Erythroblast (primary cell): Measurements from ENCODE around the gene COX8A.

Source experiments
- GATA1 ChIP-seq: IDR thresholded peaks from 2 replicates; pipeline ENCODE4 v1.6.1; 2011; ENCODE audit warnings: low read depth, mild to moderate bottlenecking, control low read depth, low read length, moderate library complexity
- POLR2A ChIP-seq: IDR thresholded peaks from 2 replicates; pipeline ENCODE4 v1.6.1; 2011; ENCODE audit warnings: mild to moderate bottlenecking, low read length

DNA sequence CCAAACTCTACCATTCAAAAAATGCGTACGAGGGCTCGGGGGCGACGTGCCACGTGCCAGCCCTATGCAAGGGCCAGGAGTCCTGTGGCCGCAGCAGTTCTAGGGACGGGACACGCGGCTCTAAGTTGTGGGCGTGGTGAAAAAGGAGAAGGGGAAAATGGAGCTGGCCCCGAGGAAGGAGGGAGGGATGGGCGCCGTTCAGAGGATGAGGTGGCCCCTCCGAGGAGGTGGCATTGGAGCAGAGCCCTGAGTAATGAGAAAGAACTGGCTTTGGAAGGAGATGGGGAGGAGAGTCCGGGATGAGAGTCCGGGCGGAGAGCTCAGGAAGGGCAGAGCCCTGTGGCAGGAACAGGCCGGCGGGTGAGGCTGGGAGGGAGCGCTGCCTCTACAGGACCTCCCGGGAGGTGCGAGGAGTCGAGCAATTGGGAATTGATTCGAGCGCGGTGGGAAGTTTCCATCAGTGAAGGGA is 32.8 kb downstream of the COX8A start:
- TF ChIP-seq POLR2A, result no peak
- TF ChIP-seq GATA1, result no peak
